Mesenchymal stem cell (in vitro differentiated cells and primary cell): Measurements from ENCODE around the gene SPATA20.
A peak's percentile ranks its signal among the peaks of the same experiment; 100 is the strongest.

ENCODE experiments used
- DNase-seq: peaks from one replicate; pipeline ENCODE4 v3.0.0-alpha.2; 2013
- H2AFZ ChIP-seq: one replicate; pipeline ENCODE4 v1.6.1; 2013; ENCODE audit warnings: low read depth, mild to moderate bottlenecking, control low read depth, inconsistent platforms, low read length, moderate library complexity
- H2AK5ac ChIP-seq: 2 replicates; pipeline ENCODE4 v1.6.1; 2013; ENCODE audit warnings: low read length, moderate library complexity, mild to moderate bottlenecking, inconsistent platforms; ENCODE audit not compliant: severe bottlenecking
- H2BK120ac ChIP-seq: one replicate; pipeline ENCODE4 v1.6.1; 2013; ENCODE audit warnings: low read depth, mild to moderate bottlenecking, inconsistent platforms, low read length, moderate library complexity
- H2BK12ac ChIP-seq, 2 experiments: one replicate each; pipeline ENCODE4 v1.6.1; 2013; ENCODE audit warnings: inconsistent platforms in 2 of 2, low read length in 2 of 2, mild to moderate bottlenecking in 2 of 2, moderate library complexity in 2 of 2, control low read depth in 1 of 2
- H2BK15ac ChIP-seq: one replicate; pipeline ENCODE4 v1.6.1; 2013; ENCODE audit warnings: mild to moderate bottlenecking, low read depth, inconsistent platforms; ENCODE audit not compliant: poor library complexity, severe bottlenecking
- H2BK5ac ChIP-seq: 2 replicates; pipeline ENCODE4 v1.6.1; 2013; ENCODE audit warnings: low read depth, mild to moderate bottlenecking, low read length, control low read depth, inconsistent platforms; ENCODE audit not compliant: poor library complexity, severe bottlenecking
- H3K14ac ChIP-seq, 2 experiments: one replicate each; pipeline ENCODE4 v1.6.1; 2013; ENCODE audit warnings: inconsistent platforms in 2 of 2, low read length in 2 of 2, control low read depth in 1 of 2, mild to moderate bottlenecking in 1 of 2, moderate library complexity in 1 of 2
- H3K18ac ChIP-seq, 2 experiments: one replicate each; pipeline ENCODE4 v1.6.1; 2013; ENCODE audit warnings: inconsistent platforms in 2 of 2, low read length in 2 of 2, control low read depth in 1 of 2, low read depth in 1 of 2, mild to moderate bottlenecking in 1 of 2
- H3K23ac ChIP-seq, 2 experiments: one replicate each; pipeline ENCODE4 v1.6.1; 2013; ENCODE audit warnings: inconsistent platforms in 2 of 2, low read length in 2 of 2, mild to moderate bottlenecking in 2 of 2, moderate library complexity in 2 of 2, control low read depth in 1 of 2
- H3K27ac ChIP-seq: 2 replicates; pipeline ENCODE4 v1.5.1; 2013; ENCODE audit warnings: mild to moderate bottlenecking, moderate library complexity, low read length, control low read depth, inconsistent platforms; ENCODE audit not compliant: poor library complexity, severe bottlenecking
- H3K27me3 ChIP-seq, 2 experiments: 2 replicates each; pipeline versions ENCODE4 v1.6.1 to v1.7.0; 2013; ENCODE audit warnings: low read length in 2 of 2, mild to moderate bottlenecking in 2 of 2, moderate library complexity in 2 of 2, control low read depth in 1 of 2, inconsistent platforms in 1 of 2; ENCODE audit not compliant: control insufficient read depth in 1 of 2, insufficient read depth in 1 of 2
- H3K36me3 ChIP-seq, 2 experiments: 2 replicates each; pipeline versions ENCODE4 v1.6.1 to v1.7.0; 2013; ENCODE audit warnings: low read length in 2 of 2, control low read depth in 1 of 2, inconsistent platforms in 1 of 2, low read depth in 1 of 2, mild to moderate bottlenecking in 1 of 2; ENCODE audit not compliant: insufficient read depth in 2 of 2, control insufficient read depth in 1 of 2
- H3K4ac ChIP-seq, 2 experiments: one replicate each; pipeline ENCODE4 v1.6.1; 2013; ENCODE audit warnings: inconsistent platforms in 2 of 2, low read length in 2 of 2, mild to moderate bottlenecking in 2 of 2, moderate library complexity in 2 of 2, control low read depth in 1 of 2, low read depth in 1 of 2
- H3K4me1 ChIP-seq: 2 replicates; pipeline ENCODE4 v1.6.1; 2013; ENCODE audit warnings: low read depth, low read length, control low read depth; ENCODE audit not compliant: control insufficient read depth, insufficient read depth
- H3K4me2 ChIP-seq: 2 replicates; pipeline ENCODE4 v1.6.1; 2013; ENCODE audit warnings: low read length, mild to moderate bottlenecking, inconsistent platforms; ENCODE audit not compliant: poor library complexity, severe bottlenecking
- H3K4me3 ChIP-seq, 2 experiments: 2 replicates each; pipeline versions ENCODE4 v1.5.1 to v1.7.0; 2013; ENCODE audit warnings: low read length in 2 of 2, mild to moderate bottlenecking in 2 of 2, control low read depth in 1 of 2, low read depth in 1 of 2; ENCODE audit not compliant: insufficient read depth in 1 of 2
- H3K79me1 ChIP-seq: replicated peaks from 2 replicates; pipeline ENCODE4 v1.6.1; 2013; ENCODE audit warnings: mild to moderate bottlenecking, control low read depth, low read length, inconsistent platforms; ENCODE audit not compliant: poor library complexity, severe bottlenecking
- H3K9ac ChIP-seq: 2 replicates; pipeline ENCODE4 v1.7.0; 2013; ENCODE audit warnings: mild to moderate bottlenecking, low read length, moderate library complexity
- H3K9me3 ChIP-seq: 2 replicates; pipeline ENCODE4 v1.7.0; 2013; ENCODE audit warnings: mild to moderate bottlenecking, low read length; ENCODE audit not compliant: control insufficient read depth
- H4K8ac ChIP-seq: one replicate; pipeline ENCODE4 v1.6.1; 2013; ENCODE audit warnings: inconsistent platforms, mild to moderate bottlenecking, low read length, moderate library complexity
- H4K91ac ChIP-seq: one replicate; pipeline ENCODE4 v1.6.1; 2013; ENCODE audit warnings: mild to moderate bottlenecking, low read length, inconsistent platforms
- WGBS: methylation state at CpG from one replicate; pipeline ENCODE4 v1.1.7; 2013; ENCODE audit warnings: mixed read lengths; 5-methylcytosine and 5-hydroxymethylcytosine counted together

SPATA20 gene

GRCh38 chr17:50585891-50586290 is 38.9 kb downstream of the SPATA20 start:
- Histone ChIP-seq H2BK5ac (no peak overlapping the region), H2AFZ (no peak overlapping the region), H3K4me3 (no peak overlapping the region), H2AK5ac (no peak overlapping the region), H3K36me3 (no peaks in the 10 kb centered on the region), H2BK12ac (no peak overlapping the region), H3K14ac (peak overlapping the region in 1 of 2 experiments; percentile 69), H3K79me1 (no peaks in the 10 kb centered on the region), H4K8ac (peak overlapping the region; percentile 33), H4K91ac (peak overlapping the region; percentile 6), H3K18ac (no peak overlapping the region), H2BK120ac (no peak overlapping the region), H3K9me3 (no peaks in the 10 kb centered on the region), H3K23ac (no peak overlapping the region), H3K4me1 (peaks cover 16% of the 10 kb centered on the region), H2BK15ac (no peak overlapping the region), H3K4me2 (no peak overlapping the region), H3K9ac (no peak overlapping the region), H3K27ac (no peak overlapping the region), H3K27me3 (peaks cover 43 to 59% of the 10 kb centered on the region in 2 experiments), H3K4ac (no peak overlapping the region)
- DNase-seq: no peak
- WGBS: 68% methylated on average over 8 of the region's 8 CpGs

DNA sequence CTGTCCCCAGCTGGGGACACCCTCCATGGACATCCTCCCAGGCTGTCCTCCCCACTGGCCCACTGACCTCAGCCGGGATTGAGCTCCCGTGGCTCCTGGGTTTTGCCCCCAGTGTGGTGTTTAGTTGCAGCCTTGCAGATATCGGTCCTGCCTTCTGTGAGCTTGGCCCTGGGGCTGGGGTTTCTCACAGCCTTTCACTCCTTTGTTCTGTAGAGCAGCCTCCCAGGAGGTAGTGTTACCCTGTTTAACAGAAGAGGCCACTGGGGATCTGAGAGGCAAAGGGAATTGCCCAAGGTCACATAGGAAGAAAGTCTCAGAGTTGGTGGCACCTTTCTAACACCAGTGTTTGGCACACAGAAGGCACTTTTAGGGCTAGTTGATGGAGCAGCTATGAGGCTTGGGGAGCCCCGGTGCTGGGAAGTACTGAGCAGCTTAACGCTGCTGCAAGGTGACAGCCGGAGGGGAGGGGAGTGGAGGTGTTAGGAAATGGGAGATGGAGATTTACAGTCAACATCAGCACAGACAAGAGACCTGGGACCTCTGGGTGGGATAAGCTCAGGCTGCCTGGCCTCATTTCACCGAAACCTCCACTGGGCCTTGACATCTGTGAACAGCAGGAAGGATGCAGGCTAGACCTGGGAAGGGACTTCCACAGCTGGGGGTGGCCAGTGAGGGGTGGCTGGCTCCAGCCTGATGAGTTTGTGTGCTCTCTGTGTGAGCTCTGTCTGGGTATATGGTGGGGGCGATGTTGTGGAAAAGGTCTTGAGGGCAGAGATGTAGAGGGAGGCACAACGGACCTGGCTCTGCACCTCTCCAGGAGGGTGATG is 39.7 kb downstream of the SPATA20 start:
- 73% methylated on average over 8 of the region's 9 CpGs for WGBS

GRCh38 chr17:50587571-50587970 is 40.6 kb downstream of the SPATA20 start:
- peaks cover 35 to 51% of the 10 kb centered on the region in 2 experiments for H3K27me3 ChIP-seq
- DNase-seq: no peak
- no peak overlapping the region for H2BK5ac ChIP-seq
- H3K9me3 ChIP-seq: no peaks in the 10 kb centered on the region
- no peak overlapping the region for H2BK120ac ChIP-seq
- no peak overlapping the region for H4K8ac ChIP-seq
- no peaks in the 10 kb centered on the region for H3K79me1 ChIP-seq
- no peak overlapping the region for H2BK12ac ChIP-seq
- H3K4me3 ChIP-seq: no peak overlapping the region
- H2BK15ac ChIP-seq: no peak overlapping the region
- H4K91ac ChIP-seq: no peak overlapping the region
- no peak overlapping the region for H3K23ac ChIP-seq
- no peak overlapping the region for H3K14ac ChIP-seq
- H3K18ac ChIP-seq: no peak overlapping the region
- H3K9ac ChIP-seq: no peak overlapping the region
- no peak overlapping the region for H3K4ac ChIP-seq
- peaks cover 16% of the 10 kb centered on the region for H3K4me1 ChIP-seq
- H3K27ac ChIP-seq: no peak overlapping the region
- 85% methylated on average over 8 of the region's 9 CpGs for WGBS
- H3K4me2 ChIP-seq: no peak overlapping the region
- no peak overlapping the region for H2AFZ ChIP-seq
- no peaks in the 10 kb centered on the region for H3K36me3 ChIP-seq
- H2AK5ac ChIP-seq: no peak overlapping the region

More for the DNA sequence above, 39.7 kb downstream of the SPATA20 start:
- H3K4me3 ChIP-seq: no peak overlapping the region
- H3K9ac ChIP-seq: no peak overlapping the region
- no peak overlapping the region for H3K4ac ChIP-seq
- H3K9me3 ChIP-seq: no peaks in the 10 kb centered on the region
- no peak overlapping the region for H2BK12ac ChIP-seq
- no peak overlapping the region for H2BK5ac ChIP-seq
- peaks cover 16% of the 10 kb centered on the region for H3K4me1 ChIP-seq
- no peak overlapping the region for H3K14ac ChIP-seq
- DNase-seq: no peak
- H4K8ac ChIP-seq: peak overlapping the region; percentile 14
- no peak overlapping the region for H2BK15ac ChIP-seq
- H3K79me1 ChIP-seq: no peaks in the 10 kb centered on the region
- no peak overlapping the region for H3K4me2 ChIP-seq
- no peaks in the 10 kb centered on the region for H3K36me3 ChIP-seq
- no peak overlapping the region for H4K91ac ChIP-seq
- no peak overlapping the region for H3K27ac ChIP-seq
- H2AK5ac ChIP-seq: no peak overlapping the region
- no peak overlapping the region for H2BK120ac ChIP-seq
- H2AFZ ChIP-seq: no peak overlapping the region
- H3K23ac ChIP-seq: no peak overlapping the region
- H3K27me3 ChIP-seq: peaks cover 43 to 51% of the 10 kb centered on the region in 2 experiments
- H3K18ac ChIP-seq: no peak overlapping the region

DNA sequence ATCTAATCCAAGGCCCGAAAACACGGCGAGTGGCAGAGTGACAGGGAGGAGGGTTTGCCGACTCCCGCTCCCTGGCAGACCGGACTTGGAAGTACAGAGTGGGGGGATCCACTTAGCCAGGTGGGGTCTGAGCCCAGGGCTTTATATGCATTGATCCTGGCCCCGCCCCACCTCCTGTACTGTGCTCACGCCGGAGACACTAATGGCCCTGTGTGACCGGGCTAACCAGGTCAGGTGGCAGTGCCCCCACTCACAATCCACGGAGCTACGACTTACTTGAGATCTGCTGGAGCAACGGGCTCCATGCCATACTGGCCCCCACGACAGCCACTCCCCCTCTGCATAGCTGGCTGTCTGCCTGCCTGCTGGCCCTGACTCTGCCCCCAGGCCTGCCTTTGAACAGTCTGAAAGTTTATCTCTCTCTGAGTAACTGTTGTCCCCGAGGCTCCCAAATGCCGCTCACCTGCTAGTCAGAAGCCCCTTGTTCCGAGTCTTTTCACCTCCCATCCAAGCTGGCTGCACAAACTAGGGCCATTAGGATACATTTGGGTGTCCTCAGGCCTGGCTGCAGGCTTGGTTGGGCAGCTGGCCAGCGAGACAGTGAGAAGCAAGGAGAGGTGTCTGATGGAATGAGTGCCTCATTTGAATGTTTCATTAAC is 41.5 kb downstream of the SPATA20 start:
- Histone ChIP-seq H3K27me3 (peaks cover 28 to 50% of the 10 kb centered on the region in 2 experiments), H2BK12ac (no peak overlapping the region), H3K18ac (no peak overlapping the region), H3K23ac (no peak overlapping the region), H3K4me1 (peaks cover 19% of the 10 kb centered on the region), H3K4me3 (no peak overlapping the region), H2BK5ac (no peak overlapping the region), H4K8ac (no peak overlapping the region), H2BK15ac (no peak overlapping the region), H3K14ac (no peak overlapping the region), H3K79me1 (no peaks in the 10 kb centered on the region), H3K4ac (no peak overlapping the region), H3K9ac (no peak overlapping the region), H2AFZ (no peak overlapping the region), H2AK5ac (no peak overlapping the region), H3K27ac (no peak overlapping the region), H4K91ac (no peak overlapping the region), H3K9me3 (no peaks in the 10 kb centered on the region), H2BK120ac (no peak overlapping the region), H3K36me3 (no peaks in the 10 kb centered on the region), H3K4me2 (no peak overlapping the region)
- no peak for DNase-seq
- 83% methylated on average over 17 of the region's 18 CpGs for whole genome bisulfite sequencing
